ENCODE measurements around the gene CNTFR. TPM values are rescaled to one million over a fixed set of nuclear protein-coding genes. Genes with fewer than 3 reads are reported as not detected.
A peak's percentile ranks its signal among the peaks of the same experiment; 100 is the strongest.

CNTFR gene
- total RNA-seq, 2 experiments from 2014 or later: not detected

DNA sequence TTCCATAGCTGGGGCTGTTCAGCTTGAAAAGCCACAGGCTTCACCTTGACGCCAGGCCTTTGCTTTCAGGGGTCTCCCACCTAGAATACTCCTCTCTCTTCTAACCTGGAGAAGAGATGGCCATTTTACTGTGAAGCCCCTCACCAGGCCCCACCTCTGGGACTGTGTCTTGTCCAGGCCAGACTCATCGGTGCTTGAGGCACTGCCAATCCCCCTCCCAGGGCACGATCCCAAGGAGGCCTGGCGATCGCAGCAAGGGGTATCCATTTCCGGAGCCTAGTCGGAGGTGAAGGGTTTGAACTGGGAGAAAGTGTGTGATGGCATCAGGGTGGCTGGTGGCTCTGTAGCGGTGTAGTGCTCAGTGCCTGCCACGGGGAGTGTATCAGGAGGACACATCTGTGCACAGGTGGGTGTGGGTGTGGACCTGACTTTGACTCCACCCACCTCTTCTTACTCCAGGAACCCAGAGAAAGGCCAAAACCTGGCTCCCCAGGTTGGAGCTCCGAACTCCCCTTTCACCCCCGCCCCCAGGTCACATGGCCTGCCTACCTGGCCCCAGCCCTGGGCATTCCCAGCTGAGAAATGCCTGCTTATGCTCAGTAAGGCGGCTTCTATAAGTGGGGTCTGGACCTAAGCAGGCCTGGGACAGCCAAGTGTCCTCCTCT is 39.4 kb downstream of the CNTFR start:
- no peak for DNase-seq
- no peak overlapping the region for H3K27ac Mint-ChIP-seq
- CTCF ChIA-PET: interaction anchor here (1.1 kb wide), 1 partner anchor 146 kb away, joined by 3 read pairs; no protein-coding TSS in a partner anchor
- peaks cover 15% of the 10 kb centered on the region for H3K27me3 Mint-ChIP-seq
- ATAC-seq: no peak
- no peaks in the 10 kb centered on the region for H3K36me3 Mint-ChIP-seq (ENCODE audit: low read depth)
- intact Hi-C loops (cut with micrococcal nuclease): no loop called here
- POLR2A ChIA-PET: no interaction called here
- no peaks in the 10 kb centered on the region for H3K9me3 Mint-ChIP-seq
- H3K4me1 Mint-ChIP-seq (ENCODE audit: low read depth): no peaks in the 10 kb centered on the region
- H3K4me3 Mint-ChIP-seq: no peak overlapping the region
- TF ChIP-seq CTCF (IDR thresholded peaks at IDR 0.05): no peak

- ChIA-PET CTCF (interaction anchor here (1.1 to 2.4 kb wide), 2 partner anchors 45 to 145 kb away, joined by 3 to 10 read pairs; no protein-coding TSS in a partner anchor), POLR2A (no interaction called here)
- no peak overlapping the region for H3K27ac Mint-ChIP-seq
- H3K4me1 Mint-ChIP-seq (ENCODE audit: low read depth): no peaks in the 10 kb centered on the region
- H3K36me3 Mint-ChIP-seq (ENCODE audit: low read depth): no peaks in the 10 kb centered on the region
- no peak overlapping the region for H3K4me3 Mint-ChIP-seq
- peaks cover 15% of the 10 kb centered on the region for H3K27me3 Mint-ChIP-seq
- DNase-seq (no peak), ATAC-seq (no peak)
- no peak for TF ChIP-seq CTCF (IDR thresholded peaks at IDR 0.05)
- intact Hi-C loops (cut with micrococcal nuclease): loop anchor here (5.0 kb wide), 1 partner anchor 43 kb away; no protein-coding TSS in a partner anchor
- H3K9me3 Mint-ChIP-seq: no peaks in the 10 kb centered on the region
These were observed 40.2 kb downstream of the CNTFR start for GRCh38 chr9:34549407-34549732.

DNA sequence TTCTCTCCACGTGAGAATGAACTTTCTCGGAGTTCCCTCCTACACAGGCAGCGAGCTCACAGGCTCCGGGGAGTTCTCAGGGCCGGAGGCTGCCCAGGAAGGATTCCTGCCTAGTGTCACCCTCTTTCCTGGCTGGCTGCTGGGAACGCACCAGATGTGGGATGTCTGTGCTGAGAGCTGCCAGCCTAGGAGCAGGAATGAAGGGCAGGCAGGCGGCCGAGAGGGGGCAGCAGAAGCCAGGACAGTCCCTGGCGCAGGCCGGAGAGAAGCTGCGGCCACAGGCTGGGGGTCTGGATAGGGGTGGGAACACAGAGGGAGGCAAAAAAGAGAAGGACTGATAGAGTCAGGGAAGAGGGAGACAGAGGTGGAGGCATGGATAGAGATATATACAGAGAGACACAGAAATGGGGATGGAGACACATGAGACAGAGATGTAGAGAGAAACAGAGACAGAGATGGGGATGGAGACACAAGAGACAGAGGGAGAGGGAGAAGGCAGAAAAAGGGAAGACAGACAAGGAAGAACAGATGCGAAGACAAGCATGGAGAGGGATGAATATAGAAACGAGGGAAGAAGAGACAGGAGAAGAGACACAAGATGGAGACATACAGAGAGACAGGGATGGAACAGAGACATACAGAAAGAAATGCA is 41.4 kb downstream of the CNTFR start:
- no peaks in the 10 kb centered on the region for H3K9me3 Mint-ChIP-seq
- H3K27me3 Mint-ChIP-seq: peaks cover 15% of the 10 kb centered on the region
- POLR2A ChIA-PET: interaction anchor here (0.6 kb wide), 1 partner anchor 270 kb away, joined by 3 read pairs; no protein-coding TSS in a partner anchor
- intact Hi-C loops (cut with micrococcal nuclease): loop anchor here (5.0 kb wide), 1 partner anchor 44 kb away; no protein-coding TSS in a partner anchor
- H3K27ac Mint-ChIP-seq: no peak overlapping the region
- ATAC-seq (peak; percentile 69), DNase-seq (peak; percentile 65)
- H3K4me1 Mint-ChIP-seq (ENCODE audit: low read depth): no peaks in the 10 kb centered on the region
- CTCF ChIA-PET: interaction anchor here (0.7 to 2.9 kb wide), 24 partner anchors 10 to 167 kb away, joined by 3 to 24 read pairs (median 5); no protein-coding TSS in a partner anchor
- no peak overlapping the region for H3K4me3 Mint-ChIP-seq
- TF ChIP-seq CTCF (IDR thresholded peaks at IDR 0.05): peak; percentile 87
- no peaks in the 10 kb centered on the region for H3K36me3 Mint-ChIP-seq (ENCODE audit: low read depth)

DNA sequence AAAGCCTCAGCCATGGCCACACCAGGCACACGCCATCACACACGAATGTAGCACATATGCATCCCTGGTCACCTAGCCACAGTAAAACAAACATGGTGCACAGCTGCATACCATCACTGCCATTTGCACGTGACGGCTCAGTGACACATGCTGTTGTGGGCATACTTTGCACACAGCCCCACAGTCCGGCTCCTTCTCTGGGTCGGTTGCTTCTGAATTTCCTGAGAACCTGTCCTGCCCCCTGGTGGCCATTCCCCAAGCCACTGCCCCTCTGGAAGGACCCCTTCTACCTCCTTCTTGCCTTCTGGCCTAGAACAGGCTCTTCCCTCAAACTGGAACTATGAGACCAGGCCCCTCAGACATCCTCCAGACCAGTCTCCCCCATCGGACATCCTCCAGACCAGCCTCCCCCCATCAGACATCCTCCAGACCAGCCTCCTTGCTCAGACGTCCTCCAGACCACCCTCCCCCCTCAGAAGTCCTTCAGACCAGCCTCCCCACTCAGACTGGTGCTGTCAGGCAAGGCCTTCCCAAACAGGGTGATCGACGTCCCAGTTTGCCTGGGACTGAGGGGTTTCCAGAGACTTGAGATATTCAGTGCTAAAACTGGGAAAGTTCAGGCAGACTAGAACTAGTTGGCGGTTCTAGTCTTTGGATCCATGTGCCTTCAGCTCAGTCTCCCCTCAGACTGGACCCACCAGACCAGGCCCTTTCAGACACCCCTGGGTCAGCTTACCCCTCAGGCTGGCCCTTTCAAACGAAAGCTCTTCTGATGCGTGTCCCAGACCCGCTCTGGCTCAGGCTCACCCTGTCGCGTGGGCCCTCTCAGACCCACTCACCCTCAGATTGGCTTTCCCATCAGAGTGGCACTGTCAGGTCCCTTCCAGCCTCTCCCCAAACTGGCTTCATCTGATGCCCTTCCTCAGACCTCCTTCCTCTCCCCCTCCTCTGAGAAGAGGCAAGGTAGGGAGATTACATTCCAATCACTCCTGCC is 42.4 kb downstream of the CNTFR start:
- ATAC-seq: peak; percentile 83
- Mint-ChIP-seq H3K4me1 (ENCODE audit: low read depth) (no peaks in the 10 kb centered on the region), H3K9me3 (no peaks in the 10 kb centered on the region), H3K27ac (no peak overlapping the region), H3K36me3 (ENCODE audit: low read depth) (no peaks in the 10 kb centered on the region), H3K27me3 (peaks cover 15% of the 10 kb centered on the region), H3K4me3 (no peak overlapping the region)
- DNase-seq: peak; percentile 89
- POLR2A ChIA-PET: no interaction called here
- CTCF ChIA-PET: interaction anchor here (0.7 to 2.9 kb wide), 26 partner anchors 9 to 166 kb away, joined by 3 to 24 read pairs (median 5); no protein-coding TSS in a partner anchor
- TF ChIP-seq CTCF (IDR thresholded peaks at IDR 0.05): peak; percentile 49
- intact Hi-C loops (cut with micrococcal nuclease): loop anchor here (5.0 kb wide), 1 partner anchor 45 kb away; no protein-coding TSS in a partner anchor
